Mucosa of gallbladder (tissue), 1 donor: ENCODE data around the gene OPN4. TPM values are rescaled to one million over a fixed set of nuclear protein-coding genes. Genes with fewer than 3 reads are reported as not detected.

ENCODE experiments used
- DNase-seq: peaks from one replicate; pipeline ENCODE4 v3.0.0-alpha.2; 2020; ENCODE audit warnings: low spot score
- total RNA-seq: library from RNA; stranded (reverse); gene quantifications from one replicate; pipeline ENCODE4 v1.2.1, GENCODE V29; 2021
- donor health status: DM: no; HTN: no; CAD: no.

Gene OPN4
- total RNA-seq, 1 donor from 2014 or later: not detected

DNA sequence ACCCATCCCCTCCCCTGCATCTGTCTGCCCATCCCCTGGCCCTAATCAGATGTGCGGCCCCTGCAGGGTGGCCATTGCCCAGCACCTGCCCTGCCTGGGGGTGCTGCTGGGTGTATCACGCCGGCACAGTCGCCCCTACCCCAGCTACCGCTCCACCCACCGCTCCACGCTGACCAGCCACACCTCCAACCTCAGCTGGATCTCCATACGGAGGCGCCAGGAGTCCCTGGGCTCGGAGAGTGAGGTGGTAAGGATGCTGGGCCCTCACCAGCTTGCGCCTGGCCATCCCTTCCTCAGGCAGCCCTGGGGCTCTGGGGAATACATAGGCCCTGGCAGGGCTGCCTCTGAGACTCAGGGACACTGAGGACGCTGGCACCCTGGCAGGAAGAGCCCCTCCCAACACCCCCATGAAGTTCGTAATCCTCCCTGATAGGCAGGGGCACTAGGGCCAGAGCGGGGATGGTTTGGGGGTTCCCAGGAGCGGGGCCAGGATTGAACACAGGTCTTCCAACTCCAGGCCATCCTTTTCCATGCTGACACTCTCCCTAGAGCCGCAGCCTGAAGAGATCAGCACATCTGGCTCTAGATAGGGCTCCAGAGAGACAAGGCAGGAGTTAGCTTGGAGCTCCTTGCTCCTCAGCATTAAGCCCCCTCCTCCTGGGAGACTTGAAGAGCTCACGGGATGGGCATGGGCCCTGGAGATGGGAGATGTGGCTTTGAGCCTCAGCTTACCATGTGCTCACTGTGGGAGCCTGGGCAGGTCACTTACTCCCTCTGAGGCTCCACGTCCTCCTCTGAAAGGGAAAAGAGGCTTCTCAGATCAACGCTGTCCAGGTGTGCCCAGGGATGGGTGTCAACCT is 8.1 kb downstream of the OPN4 start:
- no peak for DNase-seq

DNA sequence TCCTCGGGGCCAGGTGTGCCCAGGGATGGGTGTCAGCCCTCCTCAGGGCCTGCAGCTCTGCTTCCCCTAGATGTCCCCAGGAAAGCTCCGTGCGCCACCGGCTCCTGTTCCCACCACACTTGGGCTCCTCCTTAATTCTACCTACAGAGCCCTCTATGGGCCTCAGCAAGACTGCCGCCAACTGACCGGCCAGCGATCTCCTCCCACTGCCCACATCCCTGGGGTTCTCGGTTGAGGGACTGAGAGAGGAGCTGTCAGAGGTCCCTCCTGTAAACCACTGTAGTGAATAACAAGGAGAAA is 8.6 kb downstream of the OPN4 start:
- DNase-seq: no peak

DNA sequence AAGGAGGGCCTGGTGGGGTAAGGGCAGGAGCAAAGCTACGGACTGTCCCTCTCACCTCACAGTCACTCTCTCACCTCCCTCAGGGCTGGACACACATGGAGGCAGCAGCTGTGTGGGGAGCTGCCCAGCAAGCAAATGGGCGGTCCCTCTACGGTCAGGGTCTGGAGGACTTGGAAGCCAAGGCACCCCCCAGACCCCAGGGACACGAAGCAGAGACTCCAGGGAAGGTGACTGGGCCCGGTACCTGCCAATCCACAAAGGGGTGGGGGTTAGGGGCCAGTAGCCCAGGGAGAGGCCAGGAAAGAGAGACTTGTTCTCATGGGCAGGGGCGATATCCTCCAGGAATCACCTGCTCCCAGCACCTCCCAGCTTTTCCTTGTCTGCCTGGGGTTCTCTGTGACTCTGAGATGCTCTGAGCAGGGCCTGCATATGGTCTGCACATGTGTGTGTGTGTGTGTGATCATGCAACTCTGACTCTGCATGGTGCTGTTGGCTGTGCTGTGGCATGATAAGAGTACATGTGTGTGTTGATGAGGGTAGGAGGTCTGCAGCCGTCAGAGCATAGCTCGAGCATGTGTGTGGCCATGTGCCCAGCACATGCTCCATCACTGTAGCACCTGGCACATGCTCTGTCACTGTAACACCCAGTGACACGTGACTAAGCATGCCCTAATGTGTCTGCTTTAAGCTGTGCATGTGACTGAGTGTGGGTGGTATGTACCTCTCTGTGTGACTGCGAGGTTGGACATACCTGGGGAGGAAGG is 9.4 kb downstream of the OPN4 start:
- DNase-seq: no peak

DNA sequence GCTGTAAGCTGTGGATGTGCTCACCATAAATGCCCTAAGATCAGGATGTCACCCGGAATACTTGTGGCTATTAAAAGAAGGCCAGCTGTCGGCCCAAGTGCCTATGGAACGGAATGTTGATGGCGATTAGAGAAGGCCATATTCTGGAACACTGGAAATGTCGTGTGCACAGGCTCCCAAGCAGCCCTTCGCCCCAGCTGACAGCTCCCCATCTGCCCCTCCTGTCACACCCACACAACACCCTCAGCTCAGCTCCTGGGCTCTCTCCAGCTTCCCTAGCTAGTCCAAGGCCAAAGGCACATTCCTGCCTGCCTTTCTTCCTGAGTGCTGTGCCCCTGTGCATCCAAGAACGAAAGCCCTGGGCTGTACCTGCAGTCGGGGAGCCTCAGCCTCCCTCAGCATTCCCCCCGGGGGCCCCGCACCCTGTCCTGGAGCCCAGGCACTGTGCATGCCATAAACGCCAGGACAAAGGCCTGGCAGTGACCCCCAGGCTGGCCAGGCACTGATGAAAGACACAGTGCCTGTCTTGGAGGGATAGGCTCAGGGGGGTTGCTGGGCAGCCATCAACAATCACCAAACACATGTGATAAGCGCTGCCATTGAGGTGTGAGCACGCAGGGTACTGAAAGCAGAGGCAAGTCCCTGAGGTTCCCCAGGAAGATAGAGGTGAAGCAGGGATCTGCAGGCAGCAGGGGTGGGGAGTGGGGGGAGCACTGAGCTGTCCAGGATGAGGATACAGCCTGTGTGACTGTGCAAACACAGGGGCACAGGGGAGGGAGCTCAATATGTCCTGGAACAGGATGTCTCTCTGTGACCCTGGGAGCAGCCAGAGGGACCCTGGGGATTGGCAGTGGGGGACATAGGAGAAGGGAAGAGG is 10.2 kb downstream of the OPN4 start:
- no peak for DNase-seq

DNA sequence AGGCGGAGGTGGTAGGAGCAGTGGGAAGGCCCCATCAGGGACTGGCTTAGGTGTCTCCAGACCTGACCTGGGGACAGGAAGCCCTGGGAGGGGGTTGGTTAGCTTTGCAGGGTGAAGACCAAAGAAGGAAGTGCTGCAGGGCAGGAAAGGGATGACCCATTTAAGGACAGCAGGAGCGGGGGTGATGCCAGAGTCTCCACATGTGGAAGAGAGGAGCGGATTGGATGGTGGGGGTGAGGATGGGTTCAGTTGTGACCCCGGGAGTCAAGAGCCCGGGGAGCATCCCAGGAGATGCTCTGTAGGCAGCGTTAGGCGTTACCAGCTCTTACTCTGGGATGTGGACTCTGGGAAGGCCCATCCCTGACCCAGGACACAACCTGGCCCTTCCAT is 10.9 kb downstream of the OPN4 start:
- DNase-seq: no peak

DNA sequence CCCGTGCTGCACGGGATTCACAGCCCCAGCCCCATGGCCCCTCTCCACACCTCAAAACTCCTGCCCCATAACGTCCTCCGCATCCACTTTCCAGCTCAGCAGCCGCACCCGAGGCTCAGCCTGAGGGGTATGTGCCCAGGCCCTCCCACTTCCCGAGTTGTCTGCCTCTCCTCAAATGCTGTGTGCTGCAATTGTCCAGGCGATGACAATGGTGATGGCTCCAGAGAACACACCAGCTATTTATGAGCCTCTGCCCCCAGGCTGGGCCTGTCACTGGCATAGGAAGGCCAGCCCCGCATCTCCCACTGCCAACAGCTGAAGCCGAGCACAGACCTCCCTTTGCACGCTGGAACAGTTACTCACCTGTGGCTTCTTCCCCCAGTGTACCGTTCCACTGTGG is 11.5 kb downstream of the OPN4 start:
- no peak for DNase-seq

DNA sequence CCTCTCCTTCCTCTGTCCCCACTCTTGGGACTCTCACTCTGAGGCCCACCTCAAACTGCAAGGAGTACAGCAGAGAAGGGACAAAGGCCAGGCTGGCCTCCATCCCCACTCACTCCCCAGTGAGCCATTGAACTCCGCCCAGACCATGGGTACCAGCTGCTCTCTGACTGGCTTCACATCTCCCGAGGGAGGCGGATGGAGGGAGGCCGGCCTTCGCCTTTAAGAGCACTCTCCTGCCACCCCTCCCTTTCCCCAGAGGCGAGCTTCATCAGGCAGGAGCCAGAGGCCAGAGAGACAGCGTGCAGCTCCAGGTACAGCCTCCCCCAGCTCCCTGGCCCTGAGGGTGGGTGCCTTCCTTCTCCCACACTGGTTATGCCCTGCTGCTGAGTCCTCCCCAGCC is 12.2 kb downstream of the OPN4 start:
- no peak for DNase-seq

DNA sequence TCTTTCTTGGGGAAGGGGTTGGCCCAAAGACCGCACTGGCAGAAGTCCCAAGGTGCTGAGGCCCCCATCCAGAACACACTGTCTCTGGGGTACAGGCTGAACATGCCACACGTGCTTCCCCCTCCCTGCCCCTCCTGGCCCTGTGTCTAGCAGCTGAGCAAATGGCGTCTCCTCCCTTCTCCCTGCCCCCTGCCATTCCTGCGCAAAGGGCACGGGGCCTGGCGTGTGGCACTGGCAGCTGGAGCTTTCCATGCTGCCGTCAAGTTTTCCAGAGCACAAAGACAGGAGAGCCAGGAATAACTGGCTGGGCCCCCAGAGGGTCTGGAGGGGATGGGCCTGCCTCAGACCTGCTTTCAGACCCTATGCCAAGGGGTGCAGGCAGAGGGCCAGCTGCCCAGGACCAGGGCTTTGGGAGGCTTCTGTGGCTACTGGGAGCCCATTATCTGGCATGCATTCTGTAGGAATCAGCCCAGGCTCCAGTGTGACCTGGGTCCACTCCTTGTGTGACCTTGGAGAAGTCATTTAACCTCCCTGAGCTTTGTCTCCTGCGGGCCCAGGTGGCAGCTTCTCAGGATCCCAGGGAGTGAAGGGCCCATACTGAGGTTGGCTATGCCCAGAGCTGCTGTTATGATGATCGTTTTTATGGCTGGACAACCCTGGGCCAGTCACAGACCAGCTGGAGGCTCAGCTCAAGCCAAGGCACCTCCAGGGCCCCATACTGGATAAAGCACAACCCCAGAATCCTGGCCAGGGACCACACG is 13.3 kb downstream of the OPN4 start:
- no peak for DNase-seq

DNA sequence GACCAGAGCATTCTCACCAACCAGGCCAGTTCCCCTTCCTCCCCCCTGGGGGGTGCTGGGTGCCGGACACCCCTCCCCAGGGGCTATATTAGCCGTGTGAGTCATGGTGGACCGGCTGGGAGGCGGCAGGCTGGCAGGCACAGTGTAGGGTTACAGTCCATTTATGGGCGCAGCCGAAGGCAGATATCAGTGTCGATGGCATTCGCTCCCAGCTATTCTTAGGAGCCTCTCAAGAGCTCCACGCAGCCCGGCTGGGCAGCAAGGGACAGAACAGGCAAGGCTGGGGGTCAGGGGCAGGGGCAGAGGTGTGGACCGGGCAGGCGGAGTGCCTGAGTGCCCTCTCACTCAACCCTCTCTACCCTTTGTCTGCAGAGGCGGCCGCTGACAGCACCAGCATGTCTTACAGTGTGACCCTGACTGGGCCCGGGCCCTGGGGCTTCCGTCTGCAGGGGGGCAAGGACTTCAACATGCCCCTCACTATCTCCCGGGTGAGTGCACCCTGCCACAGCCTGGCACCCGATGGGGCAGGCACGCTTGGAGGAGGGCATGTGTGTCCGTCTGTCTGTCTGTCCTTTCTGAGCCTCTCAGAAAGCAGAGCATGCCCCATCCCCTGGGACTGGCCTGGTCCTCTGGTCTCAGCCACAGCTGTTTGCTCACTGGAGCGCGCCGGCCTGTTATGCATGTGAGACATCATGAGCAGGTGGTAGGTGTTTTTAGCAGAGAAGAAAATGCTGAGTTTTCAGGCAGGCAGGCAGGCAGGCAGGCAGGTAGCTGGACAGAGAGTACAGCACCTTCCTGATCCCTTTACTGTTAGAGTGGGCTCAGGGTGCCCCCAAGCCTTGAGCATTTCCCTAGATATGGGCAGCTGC is 14.2 kb downstream of the OPN4 start, which contains the start of gene LDB3:
LDB3 (plus strand) TSS at position 215 of the 869 bp plus-strand sequence; CDS start at position 396, 181 bp downstream.
- DNase-seq: no peak

DNA sequence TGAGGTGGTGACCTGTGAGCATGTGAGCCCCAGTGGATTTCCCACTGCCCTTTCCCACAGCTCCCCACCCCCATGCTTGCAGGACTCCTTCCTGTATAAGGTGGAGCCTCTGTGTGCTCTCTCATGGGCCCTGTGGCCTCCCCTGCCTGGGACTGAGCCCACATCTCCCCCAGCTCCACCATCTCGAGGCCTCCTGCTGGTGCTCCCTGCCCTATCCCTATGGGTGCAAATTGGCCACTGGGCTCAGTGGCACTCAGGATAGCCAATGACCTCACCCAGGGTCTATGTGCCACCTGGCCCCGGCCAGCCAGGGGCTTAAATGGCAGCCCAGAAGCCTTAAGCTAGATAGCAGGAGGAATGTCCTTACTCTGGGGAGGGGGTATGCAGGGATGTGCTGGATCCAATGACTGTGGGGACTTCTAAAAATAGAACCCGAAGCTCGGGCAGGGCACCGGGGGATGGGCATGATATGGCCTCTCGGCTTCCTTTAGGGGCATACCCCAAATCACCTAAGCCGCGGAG is 16.0 kb downstream of the OPN4 start:
- DNase-seq: no peak

DNA sequence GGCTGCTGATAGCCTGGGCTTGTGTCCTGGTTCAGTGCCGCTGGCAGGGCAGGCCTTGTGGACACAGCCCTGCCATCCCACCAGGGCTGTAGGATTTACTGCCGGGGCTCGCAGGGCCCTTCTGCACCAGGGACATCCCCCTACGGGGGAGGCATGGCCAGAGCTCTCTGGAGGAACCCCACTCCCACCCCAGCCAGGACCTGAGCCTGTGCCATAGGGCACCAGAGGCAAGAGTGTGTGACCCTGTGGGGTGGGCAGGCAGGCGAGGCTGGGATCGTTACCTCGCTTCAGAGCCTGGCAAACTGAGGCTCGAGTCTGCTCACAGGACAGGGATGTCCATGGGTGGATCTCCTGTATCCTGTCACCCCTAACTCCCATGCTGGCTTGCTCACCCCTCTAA is 16.5 kb downstream of the OPN4 start:
- DNase-seq: no peak

DNA sequence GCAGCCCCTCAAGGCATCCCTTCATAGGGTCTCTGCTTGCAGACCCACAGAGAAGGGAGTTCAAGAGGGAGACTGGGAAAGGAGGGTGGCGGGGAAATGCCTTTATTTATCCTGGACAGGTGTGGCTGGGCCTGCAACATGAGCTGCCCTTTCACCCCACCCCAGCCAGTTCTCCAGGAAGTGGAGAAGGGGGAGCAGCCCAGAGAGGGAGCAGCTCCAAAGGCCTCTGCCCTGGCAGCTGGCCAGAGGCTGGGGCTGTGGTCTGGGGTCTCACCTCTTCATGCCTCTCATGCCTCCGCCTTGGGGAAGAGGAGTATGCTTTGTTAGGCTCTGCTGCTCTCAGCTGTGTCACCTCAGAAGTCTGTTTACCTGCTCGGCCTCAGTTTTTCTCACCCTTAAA is 17.1 kb downstream of the OPN4 start:
- DNase-seq: no peak

DNA sequence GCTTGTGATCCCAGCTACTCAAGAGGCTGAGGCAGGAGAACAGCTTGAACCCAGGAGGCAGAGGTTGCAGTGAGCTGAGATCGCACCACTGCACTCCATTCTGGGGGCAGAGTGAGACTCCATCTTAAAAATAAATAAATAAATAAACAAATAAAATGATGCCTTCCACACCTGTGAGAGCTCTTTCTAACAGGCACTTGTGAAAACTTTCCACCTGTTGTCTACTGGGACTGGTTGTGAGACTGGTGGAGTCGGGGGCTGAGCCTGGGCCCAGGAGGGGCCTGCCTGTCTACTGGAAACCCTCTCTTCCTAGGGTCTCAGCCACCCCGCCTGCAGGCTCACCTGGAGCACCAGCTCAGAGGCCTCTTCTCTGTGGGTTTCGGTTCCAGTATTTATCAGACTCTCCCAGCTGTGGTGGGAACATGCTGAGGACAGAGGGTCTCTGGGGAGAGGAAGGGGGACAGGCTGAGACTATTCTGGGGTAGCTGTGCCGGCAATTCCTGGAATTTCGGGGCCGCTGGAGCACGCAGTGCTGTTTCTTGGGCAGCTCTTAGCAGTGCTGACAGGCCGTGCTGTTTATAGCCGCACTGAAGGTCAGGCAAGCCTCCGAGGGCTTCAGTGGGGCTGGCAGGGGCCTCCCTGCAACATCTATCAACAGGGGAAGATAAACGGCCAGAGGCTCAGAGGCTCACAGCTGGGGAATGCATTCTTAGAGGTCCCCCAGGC is 17.8 kb downstream of the OPN4 start:
- DNase-seq: no peak

DNA sequence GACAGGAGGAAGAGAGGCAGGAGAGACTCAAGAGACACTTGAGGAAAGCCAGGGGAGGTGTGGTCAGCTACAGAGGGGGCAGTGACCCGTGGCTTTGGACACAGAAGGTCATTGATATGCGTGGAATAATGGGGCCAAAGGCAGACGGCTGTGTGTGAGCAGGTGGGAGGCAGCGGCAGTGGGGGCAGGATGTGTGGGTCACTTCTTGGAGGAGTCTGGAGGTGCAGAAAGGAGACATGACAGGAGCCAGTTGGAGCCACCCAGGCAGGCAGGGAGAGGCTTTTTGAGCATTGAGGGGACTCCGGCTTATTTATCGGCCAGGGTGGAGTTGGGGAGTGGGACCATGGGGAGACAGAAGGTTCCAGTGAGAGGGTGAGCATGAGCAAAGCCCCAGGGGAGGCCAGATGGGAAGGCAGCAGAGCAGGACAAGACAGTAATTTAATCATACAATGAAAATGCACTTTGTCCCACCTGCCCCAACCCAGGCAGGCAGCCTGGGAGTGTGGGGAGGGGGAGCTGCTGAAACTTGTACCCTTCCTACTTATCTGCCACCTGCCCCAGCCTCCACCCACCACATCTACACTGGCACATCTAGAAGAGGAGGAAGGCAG is 19.0 kb downstream of the OPN4 start:
- DNase-seq: no peak

DNA sequence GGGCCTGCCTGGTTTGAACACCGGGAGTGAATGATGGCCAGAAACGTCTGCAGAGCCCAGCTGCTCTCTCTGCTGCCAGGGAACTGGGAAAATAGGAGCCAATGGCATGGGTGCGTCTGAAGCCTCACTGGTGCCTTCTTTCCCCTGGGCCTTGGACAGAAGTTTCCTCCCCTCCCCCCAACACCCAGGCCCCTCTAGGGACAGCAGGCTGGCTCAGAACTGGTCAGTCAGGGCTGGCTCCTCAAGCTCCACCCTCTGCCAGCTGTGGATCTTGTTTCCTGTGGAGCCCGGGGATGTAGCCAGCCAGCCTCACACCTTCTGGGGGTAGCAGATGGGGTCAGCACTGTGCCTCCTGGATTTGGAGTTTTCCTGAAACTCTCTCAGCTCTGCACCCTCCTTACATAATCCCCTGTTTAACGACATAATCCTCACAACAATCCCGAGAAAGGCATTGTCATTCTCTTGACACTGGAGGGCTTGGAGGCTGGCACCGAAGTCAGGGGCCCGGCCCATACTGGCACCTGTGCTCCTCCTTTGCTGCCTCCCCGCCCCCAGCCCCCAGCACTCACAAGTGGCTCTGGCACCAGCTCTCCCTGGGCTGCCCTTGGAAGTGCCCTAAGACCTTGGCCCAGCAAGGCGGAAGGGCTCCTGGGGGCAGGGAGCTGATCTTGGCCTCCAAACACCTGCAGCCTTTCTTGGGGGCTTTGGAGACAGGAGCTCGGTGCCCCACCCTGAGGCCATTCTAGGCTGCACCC is 19.7 kb downstream of the OPN4 start:
- DNase-seq: no peak

DNA sequence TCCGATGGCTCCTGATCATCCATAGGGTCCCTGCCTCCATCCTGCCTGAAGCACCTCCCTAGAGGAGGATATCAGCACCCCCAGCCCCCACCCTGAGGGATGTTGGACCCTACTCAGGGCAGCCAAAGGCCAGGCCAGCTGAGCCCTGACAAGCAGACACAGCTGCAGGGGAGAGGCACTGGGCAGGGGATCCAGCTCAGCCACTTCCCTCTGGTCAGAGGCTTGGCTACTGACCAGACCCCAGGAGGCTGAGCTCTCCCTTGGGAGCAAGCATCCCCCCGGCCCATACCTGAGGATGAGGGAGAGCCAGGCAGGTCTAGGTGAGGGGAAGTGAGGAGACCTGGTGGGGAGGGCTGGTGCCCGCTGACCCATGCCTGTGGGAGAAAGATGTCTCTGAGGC is 20.6 kb downstream of the OPN4 start:
- DNase-seq: no peak

DNA sequence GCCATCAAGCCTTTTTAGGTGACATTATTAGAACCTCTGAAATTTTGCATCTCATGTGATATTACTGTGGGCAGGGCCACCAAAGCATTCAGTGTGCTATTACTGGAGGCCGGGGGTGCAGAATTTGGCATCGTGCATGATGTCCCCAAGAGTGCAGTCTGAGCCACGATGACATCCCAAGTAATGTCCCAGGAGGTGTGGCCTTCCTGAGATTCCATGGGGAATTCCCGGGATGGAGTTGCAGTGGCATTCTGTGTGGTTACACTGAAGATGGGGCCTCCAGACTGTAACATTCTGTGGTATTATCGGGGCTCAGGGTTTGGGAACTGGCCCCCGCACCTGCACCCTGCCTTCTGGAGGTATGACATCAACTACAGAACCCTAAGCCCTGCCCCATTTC is 23.0 kb downstream of the OPN4 start:
- DNase-seq: no peak

DNA sequence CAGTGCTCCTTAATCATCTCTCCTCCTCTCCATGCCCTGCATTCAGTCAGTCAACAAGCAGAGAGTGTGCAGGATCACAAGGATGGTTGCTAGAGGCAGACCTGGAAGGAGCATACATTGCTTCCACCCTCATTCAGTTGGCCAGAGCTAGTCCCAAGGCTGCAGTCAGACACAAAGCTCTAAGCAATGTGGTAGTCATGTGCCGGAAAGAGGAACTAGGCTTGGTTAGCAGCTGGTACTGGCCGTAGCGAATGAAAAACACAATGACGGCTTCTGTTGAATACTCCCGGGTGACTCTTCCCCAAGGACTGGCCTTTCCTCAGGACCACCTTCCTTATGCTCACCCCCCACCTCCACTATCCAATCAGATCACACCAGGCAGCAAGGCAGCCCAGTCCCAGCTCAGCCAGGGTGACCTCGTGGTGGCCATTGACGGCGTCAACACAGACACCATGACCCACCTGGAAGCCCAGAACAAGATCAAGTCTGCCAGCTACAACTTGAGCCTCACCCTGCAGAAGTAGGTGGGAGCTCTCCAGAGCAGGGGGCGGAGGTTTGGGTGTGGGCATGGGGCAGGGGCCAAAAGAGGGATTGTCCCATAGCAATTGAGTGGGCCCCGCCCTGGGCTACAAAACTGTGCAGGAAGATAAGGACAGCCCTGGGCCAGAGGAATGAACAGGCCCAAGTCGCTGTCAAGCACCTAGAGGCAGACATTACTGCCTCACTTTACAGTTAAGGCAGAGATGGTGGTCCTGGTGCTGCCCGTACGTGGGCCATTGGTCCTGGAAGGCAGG is 24.8 kb downstream of the OPN4 start:
- no peak for DNase-seq
